Endothelial cell (in vitro differentiated cells): ENCODE results near the gene NKIRAS1. TPM values are rescaled to one million over a fixed set of nuclear protein-coding genes. Genes with fewer than 3 reads are reported as not detected.
"Not testable (repeated sequence)": the region's sequence is repeated elsewhere in the genome, so short reads cannot be mapped to it uniquely, and the experiment has no call there.

ENCODE experiments used
- DNase-seq: peaks from one replicate; pipeline ENCODE4 v3.0.0; 2021; ENCODE audit warnings: low spot score
- H3K27ac Mint-ChIP-seq: one replicate; pipeline ENCODE4 v1.8.0; 2021; ENCODE audit warnings: mixed read lengths, inconsistent platforms; ENCODE audit not compliant: unreplicated experiment
- H3K27me3 Mint-ChIP-seq: one replicate; pipeline ENCODE4 v1.8.0; 2021; ENCODE audit warnings: mild to moderate bottlenecking, moderate library complexity, mixed read lengths, inconsistent platforms; ENCODE audit not compliant: unreplicated experiment
- H3K36me3 Mint-ChIP-seq: one replicate; pipeline ENCODE4 v1.8.0; 2021; ENCODE audit warnings: mild to moderate bottlenecking, low read depth, mixed read lengths, inconsistent platforms; ENCODE audit not compliant: unreplicated experiment
- H3K4me1 Mint-ChIP-seq: one replicate; pipeline ENCODE4 v1.8.0; 2021; ENCODE audit warnings: mild to moderate bottlenecking, mixed read lengths, inconsistent platforms; ENCODE audit not compliant: unreplicated experiment
- H3K4me3 Mint-ChIP-seq: one replicate; pipeline ENCODE4 v1.8.0; 2021; ENCODE audit warnings: mild to moderate bottlenecking, mixed read lengths, inconsistent platforms; ENCODE audit not compliant: unreplicated experiment
- H3K9me3 Mint-ChIP-seq: one replicate; pipeline ENCODE4 v1.8.0; 2021; ENCODE audit warnings: mixed read lengths, inconsistent platforms; ENCODE audit not compliant: unreplicated experiment
- total RNA-seq: library from RNA; stranded (reverse); fragmentation: NEBNext Ultra II Directional; extraction: Animal tissue kit (Norgen Biotek cat#: 25700); gene quantifications from one replicate; pipeline ENCODE4 v1.2.1, GENCODE V29; 2021; ENCODE audit not compliant: unreplicated experiment
- TF ChIP-seq, protein P1 (sequence below): fragments of 200-600 bp; sonication (generic); IDR thresholded peaks from one replicate; pipeline ENCODE4 v1.5.0; 2021; ENCODE audit warnings: antibody characterized with exemption; ENCODE audit not compliant: unreplicated experiment

NKIRAS1 gene
- total RNA-seq, 1 donor from 2014 or later: 4.3 TPM

GRCh38 chr3:23874359-23875112 is 42.3 kb downstream of the NKIRAS1 start:
- peaks cover 20% of the 10 kb centered on the region for H3K4me1 Mint-ChIP-seq
- H3K9me3 Mint-ChIP-seq: no peaks in the 10 kb centered on the region
- H3K27ac Mint-ChIP-seq: no peak overlapping the region
- H3K4me3 Mint-ChIP-seq: no peak overlapping the region
- TF ChIP-seq, protein P1, sequence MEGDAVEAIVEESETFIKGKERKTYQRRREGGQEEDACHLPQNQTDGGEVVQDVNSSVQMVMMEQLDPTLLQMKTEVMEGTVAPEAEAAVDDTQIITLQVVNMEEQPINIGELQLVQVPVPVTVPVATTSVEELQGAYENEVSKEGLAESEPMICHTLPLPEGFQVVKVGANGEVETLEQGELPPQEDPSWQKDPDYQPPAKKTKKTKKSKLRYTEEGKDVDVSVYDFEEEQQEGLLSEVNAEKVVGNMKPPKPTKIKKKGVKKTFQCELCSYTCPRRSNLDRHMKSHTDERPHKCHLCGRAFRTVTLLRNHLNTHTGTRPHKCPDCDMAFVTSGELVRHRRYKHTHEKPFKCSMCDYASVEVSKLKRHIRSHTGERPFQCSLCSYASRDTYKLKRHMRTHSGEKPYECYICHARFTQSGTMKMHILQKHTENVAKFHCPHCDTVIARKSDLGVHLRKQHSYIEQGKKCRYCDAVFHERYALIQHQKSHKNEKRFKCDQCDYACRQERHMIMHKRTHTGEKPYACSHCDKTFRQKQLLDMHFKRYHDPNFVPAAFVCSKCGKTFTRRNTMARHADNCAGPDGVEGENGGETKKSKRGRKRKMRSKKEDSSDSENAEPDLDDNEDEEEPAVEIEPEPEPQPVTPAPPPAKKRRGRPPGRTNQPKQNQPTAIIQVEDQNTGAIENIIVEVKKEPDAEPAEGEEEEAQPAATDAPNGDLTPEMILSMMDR: no peak
- H3K36me3 Mint-ChIP-seq: peaks cover 14% of the 10 kb centered on the region
- DNase-seq: no peak
- peaks cover 2% of the 10 kb centered on the region for H3K27me3 Mint-ChIP-seq

GRCh38 chr3:23873941-23874340 is 42.8 kb downstream of the NKIRAS1 start:
- H3K27me3 Mint-ChIP-seq: no peaks in the 10 kb centered on the region
- TF ChIP-seq, protein P1: no peak
- H3K9me3 Mint-ChIP-seq: no peaks in the 10 kb centered on the region
- H3K4me1 Mint-ChIP-seq: peaks cover 20% of the 10 kb centered on the region
- H3K4me3 Mint-ChIP-seq: no peak overlapping the region
- H3K27ac Mint-ChIP-seq: no peak overlapping the region
- peaks cover 10% of the 10 kb centered on the region for H3K36me3 Mint-ChIP-seq
- DNase-seq: no peak

DNA sequence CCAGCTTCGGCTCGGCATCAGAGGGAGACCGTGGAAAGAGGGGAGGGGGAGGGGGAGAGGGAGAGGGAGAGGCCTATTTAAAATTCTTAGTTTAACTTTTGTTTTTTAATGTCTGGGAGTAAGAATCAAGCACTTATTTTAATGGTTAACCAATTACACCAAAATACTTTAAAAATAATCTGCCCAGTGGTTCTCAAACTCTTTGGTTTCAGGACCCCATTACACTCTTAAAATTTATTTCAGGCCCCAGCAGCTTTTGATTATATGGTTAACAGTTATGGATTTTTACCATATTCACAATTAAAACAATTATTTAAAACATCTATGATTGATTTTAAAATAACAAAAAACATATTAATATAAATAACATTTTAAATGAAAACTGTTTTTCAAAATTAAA is 44.5 kb downstream of the NKIRAS1 start:
- TF ChIP-seq, protein P1: no peak
- Mint-ChIP-seq H3K9me3 (no peaks in the 10 kb centered on the region), H3K4me1 (peaks cover 20% of the 10 kb centered on the region), H3K27ac (no peak overlapping the region), H3K27me3 (no peaks in the 10 kb centered on the region), H3K4me3 (no peak overlapping the region), H3K36me3 (no peaks in the 10 kb centered on the region)
- DNase-seq: no peak

DNA sequence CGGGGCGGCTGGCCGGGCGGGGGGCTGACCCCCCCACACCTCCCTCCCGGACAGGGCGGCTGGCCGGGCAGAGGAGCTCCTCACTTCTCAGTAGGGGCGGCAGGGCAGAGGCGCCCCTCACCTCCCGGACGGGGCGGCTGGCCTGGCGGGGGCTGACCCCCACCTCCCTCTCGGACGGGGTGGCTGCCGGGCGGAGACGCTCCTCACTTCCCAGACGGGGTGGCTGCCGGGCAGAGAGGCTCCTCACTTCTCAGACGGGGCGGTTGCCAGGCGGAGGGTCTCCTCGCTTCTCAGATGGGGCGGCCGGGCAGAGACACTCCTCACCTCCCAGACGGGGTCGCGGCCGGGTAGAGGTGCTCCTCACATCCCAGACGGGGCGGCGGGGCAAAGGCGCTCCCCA is 45.4 kb downstream of the NKIRAS1 start:
- DNase-seq, H3K27ac Mint-ChIP-seq, H3K36me3 Mint-ChIP-seq, H3K9me3 Mint-ChIP-seq, H3K4me3 Mint-ChIP-seq, H3K27me3 Mint-ChIP-seq: not testable (repeated sequence)
- peaks cover 21% of the 10 kb centered on the region for H3K4me1 Mint-ChIP-seq

DNA sequence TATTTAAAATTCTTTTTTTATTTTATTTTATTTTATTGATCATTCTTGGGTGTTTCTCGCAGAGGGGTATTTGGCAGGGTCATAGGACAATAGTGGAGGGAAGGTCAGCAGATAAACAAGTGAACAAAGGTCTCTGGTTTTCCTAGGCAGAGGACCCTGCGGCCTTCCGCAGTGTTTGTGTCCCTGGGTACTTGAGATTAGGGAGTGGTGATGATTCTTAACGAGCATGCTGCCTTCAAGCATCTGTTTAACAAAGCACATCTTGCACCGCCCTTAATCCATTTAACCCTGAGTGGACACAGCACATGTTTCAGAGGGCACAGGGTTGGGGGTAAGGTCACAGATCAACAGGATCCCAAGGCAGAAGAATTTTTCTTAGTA is 46.1 kb downstream of the NKIRAS1 start:
- not testable (repeated sequence) for H3K36me3 Mint-ChIP-seq, H3K27me3 Mint-ChIP-seq, DNase-seq, H3K27ac Mint-ChIP-seq, H3K4me3 Mint-ChIP-seq, H3K9me3 Mint-ChIP-seq
- peaks cover 21% of the 10 kb centered on the region for H3K4me1 Mint-ChIP-seq

DNA sequence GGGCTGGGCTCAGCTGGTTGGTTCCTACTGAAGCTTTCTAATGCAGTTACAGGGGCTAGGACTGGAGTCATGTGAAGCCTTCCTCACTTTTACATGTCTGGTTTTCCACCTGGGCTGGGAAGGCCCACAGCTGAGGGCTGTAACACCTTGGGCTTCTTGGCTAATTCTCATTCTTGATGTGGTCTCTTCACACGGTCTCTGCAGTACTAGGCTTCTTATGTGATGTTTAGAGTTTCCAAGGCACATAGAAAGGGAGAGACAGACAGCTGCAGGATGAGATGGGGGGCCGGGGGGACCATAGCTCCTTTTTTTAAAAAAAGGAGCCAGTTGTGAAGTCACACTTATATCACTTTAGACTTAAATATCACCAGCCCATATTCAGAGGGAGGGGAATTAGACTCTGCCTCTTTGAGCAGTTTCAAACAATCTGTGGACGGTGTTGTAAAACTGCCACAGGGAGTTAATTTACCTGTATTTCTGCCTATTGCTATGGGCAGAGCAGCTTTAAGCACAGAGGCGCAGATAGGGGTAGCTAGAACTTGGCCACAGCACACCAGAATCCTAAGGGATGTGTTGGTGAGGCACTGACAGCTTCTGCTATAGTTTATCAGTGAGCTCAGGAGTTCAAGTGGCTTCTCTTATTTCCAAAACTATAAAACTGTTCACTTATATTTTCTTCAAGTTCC is 46.7 kb downstream of the NKIRAS1 start:
- DNase-seq: no peak
- TF ChIP-seq, protein P1: no peak
- Mint-ChIP-seq H3K27ac (no peak overlapping the region), H3K4me1 (peaks cover 21% of the 10 kb centered on the region), H3K9me3 (no peaks in the 10 kb centered on the region), H3K4me3 (no peak overlapping the region), H3K27me3 (no peaks in the 10 kb centered on the region), H3K36me3 (no peaks in the 10 kb centered on the region)
